GM18517 (cell line): ENCODE measurements around the gene PTPRJ.

Experiments
- ATAC-seq: cut with Tn5 transposase; IDR thresholded peaks from one replicate; pipeline ENCODE4 v1.9.1; 2021; ENCODE audit warnings: mild to moderate bottlenecking, moderate library complexity; ENCODE audit not compliant: unreplicated experiment

PTPRJ gene

DNA sequence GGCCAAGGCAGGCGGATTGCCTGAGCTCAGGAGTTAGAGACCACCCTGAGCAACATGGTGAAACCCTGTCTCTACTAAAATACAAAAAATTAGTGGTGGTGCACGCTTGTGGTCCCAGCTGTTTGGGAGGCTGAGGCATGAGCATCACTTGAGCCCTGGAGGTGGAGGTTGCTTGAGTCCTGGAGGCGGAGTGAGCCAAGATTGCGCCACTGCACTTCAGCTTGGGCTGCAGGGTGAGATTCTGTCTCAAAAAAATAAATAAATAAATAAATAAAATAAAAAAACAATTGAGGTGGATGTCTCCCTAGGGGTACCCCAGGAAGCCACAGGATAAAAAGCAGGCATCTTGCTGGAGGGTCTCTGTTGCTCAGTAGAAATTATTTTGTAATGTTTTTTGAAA, 14.1 kb downstream of the PTPRJ start:
- ATAC-seq, result no peak

DNA sequence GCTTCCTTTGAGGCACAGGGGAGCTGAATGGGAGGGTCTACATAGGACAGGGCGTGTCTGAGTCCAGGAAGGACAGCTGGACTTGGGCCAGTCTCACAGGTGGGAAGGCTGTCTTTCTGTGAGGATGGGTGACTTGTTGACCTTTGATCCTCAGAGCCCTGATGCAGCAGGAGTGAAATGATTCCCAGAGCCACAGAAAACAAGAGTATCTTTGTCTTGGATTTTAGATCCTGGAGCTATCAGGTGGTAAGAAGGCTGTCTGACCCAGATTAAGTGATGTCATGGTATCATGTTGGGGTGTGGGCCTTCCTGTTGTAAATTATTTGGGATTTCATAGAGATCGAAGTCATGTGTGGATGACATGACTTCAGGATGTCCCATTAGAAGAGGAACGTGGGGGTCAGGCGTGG, 15.0 kb downstream of the PTPRJ start:
- no peak for ATAC-seq

DNA sequence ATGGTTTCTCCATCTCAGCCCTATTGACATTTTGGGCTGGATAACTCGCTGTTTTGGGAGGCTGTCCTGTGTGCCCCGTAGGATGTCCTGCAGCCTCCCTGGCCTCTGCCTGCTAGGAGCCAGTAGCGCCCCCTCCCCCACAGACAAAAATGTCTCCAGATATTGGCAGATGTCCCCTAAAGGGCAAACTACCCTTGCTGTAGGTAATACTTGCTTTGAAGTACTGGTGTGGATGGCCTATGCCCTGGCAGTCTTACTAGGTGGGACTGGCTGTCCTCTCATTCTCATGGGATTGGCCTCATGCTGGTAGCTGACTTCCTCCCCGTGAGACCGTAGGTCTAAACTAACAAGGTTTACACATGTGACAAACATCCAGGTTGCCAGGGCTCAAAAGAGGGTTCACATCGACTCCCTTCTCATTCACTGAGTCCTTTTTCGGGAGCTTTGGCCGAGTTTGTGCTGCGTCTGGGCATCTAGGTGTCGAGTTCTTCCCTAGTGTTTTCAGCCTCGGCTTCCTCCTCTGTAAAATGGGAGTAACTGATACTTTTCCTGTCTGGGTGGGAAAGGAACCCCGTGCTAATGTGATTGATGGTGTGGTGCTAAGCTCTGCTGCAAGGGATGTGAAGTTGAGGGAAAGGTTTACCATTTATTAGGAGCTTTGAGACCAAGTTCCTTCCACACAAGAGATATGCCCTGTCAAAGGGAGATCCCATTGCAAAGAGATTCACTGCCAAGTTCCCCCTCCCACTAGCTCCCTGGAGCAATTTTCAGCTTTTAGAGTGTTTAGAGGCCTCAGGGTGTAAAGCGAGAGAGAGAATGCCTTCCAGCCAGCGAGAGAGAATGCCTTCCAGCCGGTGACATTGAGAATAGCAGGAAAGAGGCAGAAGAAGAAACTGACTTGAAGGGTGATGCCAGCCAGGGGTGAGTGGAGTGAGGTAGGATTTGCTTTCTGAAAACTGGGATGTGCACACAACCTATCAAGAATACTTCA, 17.0 kb downstream of the PTPRJ start:
- ATAC-seq, result no peak

DNA sequence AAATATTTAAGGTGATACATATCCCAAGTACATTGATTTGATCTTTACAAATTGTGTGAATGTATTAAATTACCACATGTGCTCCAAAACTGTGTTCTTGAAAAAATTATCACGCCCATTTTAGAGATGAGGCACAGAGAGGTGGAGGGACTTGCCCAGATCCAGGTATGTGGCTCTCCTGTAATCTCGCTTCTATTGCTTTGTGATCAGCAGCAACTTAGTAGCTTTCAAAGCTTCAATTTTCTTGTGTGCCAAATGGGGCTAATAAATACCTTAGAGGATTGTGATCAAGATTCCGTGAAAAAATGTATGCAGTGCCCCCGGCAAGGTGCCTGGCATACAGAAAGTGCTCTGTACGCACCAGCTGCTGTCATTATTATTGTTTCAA, 18.0 kb downstream of the PTPRJ start:
- ATAC-seq, result no peak

DNA sequence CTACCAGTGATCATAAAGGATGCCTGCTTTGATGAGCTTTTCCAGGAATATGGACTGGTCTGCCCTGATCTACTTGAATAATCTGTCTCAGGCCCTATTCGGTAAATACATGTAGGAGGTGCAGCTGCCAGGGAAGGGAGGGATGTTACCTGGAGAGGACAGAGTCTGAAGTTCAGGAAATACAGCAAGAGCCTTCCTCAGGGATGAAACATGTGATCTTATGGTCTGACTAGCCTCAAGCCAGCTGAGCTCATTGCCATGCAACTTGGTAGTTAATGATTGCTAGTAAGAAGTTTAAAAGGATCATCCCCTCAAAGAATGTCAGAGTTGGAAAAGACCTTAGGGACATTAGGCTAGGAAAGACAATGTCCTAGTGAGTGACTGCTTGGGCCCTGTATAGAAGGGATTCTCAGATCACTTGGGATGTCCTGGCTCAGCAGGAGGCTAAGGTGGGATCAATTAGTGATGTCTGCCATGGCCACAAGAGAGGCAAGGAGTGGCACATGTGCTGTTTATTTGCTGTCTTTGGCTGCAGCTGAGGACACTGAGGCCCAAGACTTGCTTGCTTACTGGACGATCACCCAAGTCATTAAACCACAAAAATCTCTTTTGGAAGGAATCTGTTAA, 18.5 kb downstream of the PTPRJ start:
- ATAC-seq, result no peak

DNA sequence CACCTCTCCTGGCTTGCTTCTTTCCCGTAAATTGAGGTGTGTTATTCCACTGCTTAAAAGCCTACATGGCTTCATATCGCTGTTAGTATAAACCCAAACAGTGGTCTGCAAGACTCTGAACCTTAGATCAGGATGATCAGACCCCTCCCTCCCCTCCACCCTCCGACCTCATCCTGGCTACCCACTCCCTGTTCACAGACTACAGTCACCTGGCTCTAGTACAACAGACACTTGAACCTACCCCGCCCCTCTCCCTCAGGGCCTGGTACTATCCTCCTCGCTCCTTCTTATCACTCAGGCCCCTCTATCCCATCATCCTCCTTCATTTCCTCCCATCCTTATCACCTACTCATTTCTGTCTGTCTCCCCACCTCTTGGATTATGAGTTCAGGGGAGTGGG, 20.1 kb downstream of the PTPRJ start:
- no peak for ATAC-seq

DNA sequence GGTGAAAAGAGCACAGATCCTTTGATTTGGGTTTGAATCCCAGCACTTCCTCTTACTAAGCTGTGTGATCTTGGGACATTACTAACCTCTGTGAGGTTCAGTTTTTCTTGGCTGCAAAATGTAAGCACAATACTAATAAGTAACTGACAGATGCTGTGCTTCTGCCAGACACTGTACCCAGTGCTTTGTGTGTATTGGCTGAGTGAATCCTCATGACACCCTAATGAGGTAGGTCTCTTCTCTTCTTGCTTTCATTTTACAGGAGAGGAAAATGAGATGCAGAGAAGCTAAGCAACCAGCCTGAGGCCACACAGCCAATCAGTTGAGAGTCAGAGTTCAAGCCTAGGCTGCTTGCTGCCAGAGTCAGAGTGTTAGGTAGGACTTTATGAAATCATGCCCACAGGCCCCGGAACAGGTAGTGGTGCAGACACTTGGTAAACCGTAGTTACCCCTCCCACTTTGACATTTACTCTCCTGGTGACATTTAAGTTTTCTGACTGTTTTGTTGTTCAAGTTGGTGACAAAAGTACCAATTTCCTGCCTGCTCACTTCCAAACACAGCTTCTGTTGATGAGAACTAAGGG, 21.2 kb downstream of the PTPRJ start:
- ATAC-seq, result peak; percentile 73

DNA sequence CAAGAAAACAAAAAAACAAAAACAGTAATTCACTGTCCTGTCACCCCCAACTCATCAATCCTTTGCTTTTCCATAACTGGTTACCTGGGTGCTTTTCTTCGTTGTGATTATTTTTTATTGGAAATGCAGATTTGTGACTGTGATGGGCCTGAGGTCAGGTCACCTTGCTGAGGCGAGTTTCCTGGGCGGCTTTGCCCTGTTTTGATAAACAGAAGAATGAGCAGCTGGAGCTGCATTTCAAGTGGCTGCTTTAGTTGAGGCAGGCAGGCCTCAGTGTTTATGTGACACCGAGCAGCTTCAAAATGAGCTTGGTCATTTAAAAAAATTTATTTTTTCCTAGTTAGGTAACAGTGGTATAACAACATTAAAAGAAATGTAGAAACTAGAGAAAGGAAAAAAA, 22.2 kb downstream of the PTPRJ start:
- no peak for ATAC-seq

DNA sequence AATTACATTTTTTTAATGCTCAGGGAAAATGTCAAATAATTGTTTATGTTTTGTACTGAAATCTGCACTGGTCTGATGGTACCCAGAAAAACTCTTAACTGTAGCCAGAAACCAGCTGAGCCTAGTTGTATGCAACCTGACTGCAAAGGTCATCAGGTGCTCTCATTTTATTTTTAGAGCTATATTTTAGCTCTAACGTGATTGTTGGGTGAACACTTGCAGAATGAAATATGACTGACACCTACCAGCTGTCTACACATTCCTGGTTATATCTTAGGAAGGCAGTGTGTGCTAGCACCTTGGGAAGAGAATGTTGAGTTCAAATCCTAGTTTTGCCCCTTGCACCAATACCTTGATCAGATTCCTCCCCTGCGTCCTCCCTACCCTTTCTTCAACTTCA, 23.6 kb downstream of the PTPRJ start:
- no peak for ATAC-seq

DNA sequence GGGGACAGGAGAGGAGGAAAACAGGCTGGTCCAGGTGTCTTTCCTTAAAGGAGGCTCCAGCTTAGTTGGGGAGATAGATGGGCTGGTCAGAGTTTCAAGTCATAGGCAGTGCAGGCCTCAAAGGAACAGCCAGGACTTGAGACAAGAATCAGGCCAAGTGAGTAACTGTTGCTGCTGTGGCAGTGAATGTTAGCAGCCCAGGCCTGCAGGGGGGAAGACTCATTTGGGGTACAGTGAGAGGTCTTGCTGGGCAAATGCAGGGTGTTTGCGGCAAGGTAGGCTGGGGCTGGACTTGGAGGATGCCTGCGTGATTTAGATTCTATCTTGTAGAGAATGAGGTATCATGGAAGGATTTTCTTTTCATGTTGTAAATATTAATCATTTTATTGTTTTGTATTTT, 24.1 kb downstream of the PTPRJ start:
- no peak for ATAC-seq

DNA sequence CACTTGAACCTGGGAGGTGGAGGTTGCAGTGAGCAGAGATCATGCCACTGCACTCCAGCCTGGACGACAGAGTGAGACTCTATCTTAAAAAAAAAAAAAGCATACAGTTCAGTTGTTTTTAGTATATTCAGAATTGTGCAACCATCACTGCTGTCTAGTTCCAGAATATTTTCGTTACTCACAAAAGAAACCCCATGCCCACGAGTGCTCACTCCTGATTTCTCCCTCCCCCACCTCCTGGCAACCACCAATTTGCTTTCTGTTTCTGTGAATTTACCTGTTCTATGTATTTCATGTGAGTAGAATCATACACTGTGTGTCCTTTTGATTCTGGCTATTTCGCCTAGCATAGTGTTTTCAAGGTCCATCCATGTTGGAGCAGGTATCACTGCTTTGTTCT, 24.8 kb downstream of the PTPRJ start:
- no peak for ATAC-seq

DNA sequence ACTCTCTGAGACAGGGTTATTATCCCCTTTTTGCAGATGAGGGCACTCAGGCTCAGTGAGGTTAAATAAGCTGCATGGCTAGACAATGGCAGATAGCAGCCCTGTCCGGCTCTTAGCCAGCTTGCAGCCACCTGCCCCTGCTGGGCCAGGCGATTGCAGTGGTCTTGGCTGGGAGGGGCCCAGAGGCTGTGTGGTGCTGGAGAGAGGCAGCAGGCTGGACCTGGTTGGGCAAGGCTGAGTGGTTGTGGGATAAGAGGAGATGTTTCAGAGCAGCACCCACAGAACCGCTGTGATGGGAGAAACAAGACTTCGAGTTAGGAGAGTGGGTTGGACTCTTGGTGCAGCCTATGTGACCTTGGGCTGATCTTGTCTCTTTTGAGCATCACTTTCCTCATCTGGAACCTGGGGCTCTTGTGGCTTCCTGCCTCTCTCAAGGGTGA, 25.5 kb downstream of the PTPRJ start:
- ATAC-seq, result no peak

DNA sequence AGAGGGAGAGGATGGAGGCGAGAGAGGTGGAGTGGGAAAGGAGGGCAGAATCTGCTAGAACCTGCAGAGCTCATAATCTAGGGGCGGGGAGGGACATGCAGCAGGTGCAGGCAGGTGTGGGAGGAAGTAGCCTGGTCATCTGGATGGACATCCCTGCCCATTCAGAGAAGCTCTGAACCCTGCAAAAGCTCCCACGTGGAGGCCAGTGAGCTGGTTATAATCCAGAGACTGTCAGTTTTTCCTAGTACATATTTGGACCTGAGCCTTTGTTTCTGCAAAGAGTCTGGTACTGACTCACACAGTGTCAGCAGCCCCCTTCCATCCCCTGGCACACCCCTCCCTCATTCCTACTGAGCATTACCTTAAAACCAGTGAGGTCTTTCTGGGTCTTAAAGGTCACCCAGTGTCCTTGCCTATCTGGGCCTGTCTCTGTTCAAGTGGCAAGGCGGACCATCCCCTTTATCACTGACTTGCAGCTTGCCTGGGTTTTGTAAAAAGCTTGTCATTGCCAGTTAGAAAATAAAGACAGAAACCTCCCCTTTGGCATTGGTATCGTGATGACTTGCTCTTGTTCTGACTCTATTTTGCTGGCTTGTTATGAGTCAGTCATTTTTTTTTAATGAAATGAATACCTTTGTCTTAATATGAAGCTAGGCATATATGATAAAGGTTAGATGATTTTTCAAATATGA, 26.1 kb downstream of the PTPRJ start:
- ATAC-seq, result peak; percentile 72

DNA sequence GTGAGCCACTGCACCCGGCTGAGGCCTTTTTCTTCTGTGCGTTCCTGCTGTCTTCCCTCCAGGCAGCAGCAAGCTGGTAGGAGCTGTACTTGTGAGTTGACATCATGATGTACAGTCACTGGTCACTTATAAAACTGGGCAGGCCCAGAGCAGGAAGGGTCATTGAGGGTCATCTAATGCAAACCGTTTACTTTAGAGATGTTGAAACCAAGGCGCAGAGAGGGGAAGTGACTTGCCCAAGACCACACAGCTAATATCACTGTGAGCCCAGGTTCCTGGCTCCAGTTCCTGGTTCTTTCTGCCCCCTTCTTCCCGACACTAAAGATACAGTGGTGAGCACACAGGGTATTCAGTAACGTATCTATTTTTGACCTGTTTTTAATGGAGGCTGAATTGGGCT, 27.3 kb downstream of the PTPRJ start:
- no peak for ATAC-seq

DNA sequence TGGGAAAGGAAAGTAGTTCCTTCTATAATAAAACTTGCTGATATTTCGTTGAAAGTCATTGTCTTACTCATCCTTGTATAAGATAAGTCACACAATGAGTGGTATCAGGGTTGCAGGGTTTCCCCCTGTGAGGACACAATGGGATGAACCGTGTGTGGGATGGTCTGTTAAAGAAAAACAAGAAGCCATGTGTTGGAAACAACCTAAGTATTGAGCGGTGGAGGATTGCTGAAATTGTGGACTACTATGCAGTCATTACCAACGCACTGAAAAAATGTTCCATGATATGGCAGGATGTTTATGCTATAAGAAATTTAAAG, 28.6 kb downstream of the PTPRJ start:
- ATAC-seq, result peak; percentile 52

DNA sequence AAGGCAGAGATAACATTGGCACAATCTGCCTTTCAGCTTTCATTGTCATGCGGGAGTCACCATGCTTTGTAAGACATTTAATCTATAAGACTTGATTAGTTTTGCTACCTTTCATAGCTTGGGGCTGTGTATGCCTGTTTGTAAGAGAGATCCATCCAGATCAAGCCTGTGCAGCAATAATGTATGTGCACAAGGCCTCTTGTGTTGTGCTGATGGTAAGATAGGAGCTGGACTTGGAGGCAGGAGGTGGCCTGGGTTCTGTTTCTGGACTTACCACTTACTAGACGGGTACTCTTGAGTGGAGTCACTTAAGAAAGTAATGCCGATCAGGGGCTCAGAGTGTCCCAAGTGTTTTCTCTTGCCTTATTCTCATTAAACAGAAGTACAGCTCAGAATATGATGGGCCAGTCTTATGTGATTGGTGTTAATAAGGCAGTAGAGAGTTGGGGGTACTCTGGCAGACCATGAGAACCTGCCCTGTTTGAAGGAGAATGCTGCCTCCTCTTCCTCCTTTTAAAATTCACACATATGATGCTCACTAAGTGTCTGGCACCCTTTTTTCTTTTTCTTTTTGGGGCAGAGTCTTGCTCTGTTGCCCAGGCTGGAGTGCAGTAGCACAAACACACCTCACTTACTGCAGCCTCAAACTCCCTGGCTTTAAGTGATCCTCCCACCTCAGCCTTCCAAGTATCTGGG, 30.9 kb downstream of the PTPRJ start:
- no peak for ATAC-seq

DNA sequence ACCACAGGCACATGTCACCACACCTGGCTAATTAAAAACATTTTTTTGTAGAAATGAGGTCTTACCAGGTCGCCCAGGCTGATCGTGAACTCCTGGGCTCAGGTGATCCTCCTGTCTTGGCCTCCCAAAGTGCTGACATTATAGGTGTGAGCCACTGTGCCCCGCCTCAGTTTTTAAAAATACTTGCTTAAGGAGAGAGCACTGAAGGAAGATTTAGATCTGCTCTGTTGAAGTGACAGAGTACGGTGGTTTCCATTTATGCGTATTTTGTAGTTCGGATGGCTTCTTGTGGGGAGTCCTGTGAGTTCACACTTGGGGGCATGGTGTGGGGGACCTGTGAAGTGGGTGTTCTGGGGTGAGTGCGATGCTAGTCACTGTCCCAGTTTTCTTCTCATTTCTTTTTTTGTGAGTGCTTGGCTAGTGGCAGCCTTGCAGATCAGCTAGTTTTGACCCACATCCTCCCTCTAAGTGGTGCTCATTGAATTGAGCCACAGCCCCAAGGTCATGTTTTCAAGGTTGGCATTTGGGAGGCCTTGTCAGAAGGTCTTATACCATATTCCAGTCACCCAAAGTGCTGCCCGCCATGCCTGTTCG, 31.5 kb downstream of the PTPRJ start:
- no peak for ATAC-seq

DNA sequence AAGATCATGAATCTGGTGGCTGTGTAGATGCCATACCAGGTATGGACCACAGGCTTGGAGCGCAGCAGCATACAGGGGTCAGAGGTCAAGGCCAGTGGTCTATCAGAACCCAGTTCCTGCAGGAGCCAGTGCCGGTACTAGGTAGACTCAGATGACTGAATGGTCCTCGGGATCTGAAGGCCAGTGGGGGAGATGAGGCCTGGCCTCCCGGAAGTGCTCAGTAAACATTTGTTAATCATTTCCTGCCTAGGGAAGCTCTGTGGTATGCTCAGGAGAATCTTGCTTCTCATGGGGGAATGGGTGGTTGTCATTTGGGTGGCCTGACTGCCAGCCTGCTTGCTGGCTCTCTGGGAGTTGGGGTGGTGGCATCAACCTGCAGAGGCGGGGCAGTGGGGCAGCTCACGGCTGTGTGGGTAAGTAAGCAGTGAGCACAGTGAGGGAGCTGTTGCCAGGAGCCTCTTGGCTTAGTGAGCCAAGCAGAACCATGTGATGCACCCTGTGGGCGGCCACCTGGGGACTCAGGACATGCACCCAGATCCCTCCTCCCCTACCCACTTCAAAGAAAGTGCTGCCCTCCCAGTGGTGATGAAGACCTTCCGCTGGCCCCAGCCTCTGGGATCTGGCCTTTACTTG, 33.0 kb downstream of the PTPRJ start:
- peak; percentile 51 for ATAC-seq

DNA sequence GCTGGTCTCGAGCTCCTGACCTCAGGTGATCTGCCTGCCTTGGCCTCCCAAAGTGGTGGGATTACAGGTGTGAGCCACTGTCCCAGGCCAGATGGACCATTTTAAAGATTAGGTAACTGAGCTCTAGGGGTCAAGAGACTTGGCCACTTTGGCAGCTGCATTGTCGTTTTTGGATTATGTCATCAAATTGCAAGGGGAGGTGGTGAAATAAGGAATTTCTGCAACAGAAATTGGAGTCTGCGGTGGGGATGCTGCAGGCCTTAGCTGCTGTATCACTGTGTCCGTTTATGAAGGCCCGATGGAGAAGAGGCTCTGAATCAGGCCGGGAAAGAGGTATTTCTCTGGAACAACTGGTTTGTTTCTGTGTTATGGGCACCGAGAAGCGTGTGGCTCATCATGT, 34.6 kb downstream of the PTPRJ start:
- ATAC-seq, result no peak
